Keratinocyte (primary cell): ENCODE measurements around the gene CXCL8. TPM values are rescaled to one million over a fixed set of nuclear protein-coding genes. Genes with fewer than 3 reads are reported as not detected.

Source experiments
- DNase-seq: peaks from one replicate; pipeline ENCODE4 v3.0.0-alpha.2; 2011; ENCODE audit warnings: low read depth, missing footprints, low spot score
- FAIRE-seq: peaks from 2 replicates; lab custom pipeline; 2011; peaks lifted over from hg19 to GRCh38; lab: Jason Lieb, UNC
- H2AFZ ChIP-seq: 2 replicates; pipeline ENCODE4 v1.6.0; 2012; ENCODE audit warnings: low read length, control low read depth, inconsistent platforms; ENCODE audit not compliant: control insufficient read depth
- H3K27ac ChIP-seq: 2 replicates; pipeline ENCODE4 v1.5.1; 2011; ENCODE audit warnings: low read length; ENCODE audit not compliant: control insufficient read depth, insufficient read depth
- H3K27me3 ChIP-seq: 3 replicates; pipeline ENCODE4 v1.6.0; 2011; ENCODE audit warnings: low read length; ENCODE audit not compliant: control insufficient read depth, insufficient read depth; ENCODE audit errors: extremely low read depth
- H3K36me3 ChIP-seq, 2 experiments: 2 replicates in 1 of 2; 3 replicates in 1 of 2; pipeline ENCODE4 v1.5.1; 2011; ENCODE audit warnings: low read length in 2 of 2, mild to moderate bottlenecking in 1 of 2; ENCODE audit not compliant: control insufficient read depth in 2 of 2, insufficient read depth in 2 of 2; ENCODE audit errors: extremely low read depth in 1 of 2
- H3K4me1 ChIP-seq: 3 replicates; pipeline ENCODE4 v1.5.1; 2011; ENCODE audit warnings: low read length; ENCODE audit not compliant: control insufficient read depth, insufficient read depth; ENCODE audit errors: extremely low read depth
- H3K4me2 ChIP-seq: 3 replicates; pipeline ENCODE4 v1.6.0; 2011; ENCODE audit warnings: low read depth, low read length; ENCODE audit not compliant: control insufficient read depth, insufficient read depth; ENCODE audit errors: extremely low read depth
- H3K4me3 ChIP-seq, 3 experiments: fragments of 200-600 bp in 1 of 3; sonication (generic) in 1 of 3; 2 replicates in 2 of 3; 3 replicates in 1 of 3; pipeline ENCODE4 v1.5.1; 2011 to 2016; ENCODE audit warnings: low read length in 3 of 3, mild to moderate bottlenecking in 3 of 3, control low read depth in 2 of 3, inconsistent platforms in 1 of 3, low read depth in 1 of 3, mixed read lengths in 1 of 3, mixed run types in 1 of 3, moderate library complexity in 1 of 3; ENCODE audit not compliant: control insufficient read depth in 2 of 3, insufficient read depth in 2 of 3; ENCODE audit errors: extremely low read depth in 1 of 3
- H3K79me2 ChIP-seq: 2 replicates; pipeline ENCODE4 v1.6.0; 2012; ENCODE audit warnings: low read length; ENCODE audit not compliant: control insufficient read depth, insufficient read depth
- H3K9ac ChIP-seq: 3 replicates; pipeline ENCODE4 v1.6.0; 2011; ENCODE audit warnings: low read length; ENCODE audit not compliant: control insufficient read depth, insufficient read depth; ENCODE audit errors: extremely low read depth
- H3K9me1 ChIP-seq: 3 replicates; pipeline ENCODE4 v1.6.0; 2011; ENCODE audit warnings: low read length; ENCODE audit not compliant: control insufficient read depth, insufficient read depth; ENCODE audit errors: extremely low read depth
- H3K9me3 ChIP-seq: 2 replicates; pipeline ENCODE4 v1.5.1; 2012; ENCODE audit warnings: low read depth, low read length; ENCODE audit not compliant: control insufficient read depth
- H4K20me1 ChIP-seq: 3 replicates; pipeline ENCODE4 v1.6.0; 2011; ENCODE audit warnings: low read length; ENCODE audit not compliant: control insufficient read depth, insufficient read depth; ENCODE audit errors: extremely low read depth
- EZH2 ChIP-seq: IDR thresholded peaks from one replicate; pipeline ENCODE4 v1.6.1; 2012; ENCODE audit warnings: inconsistent platforms, mild to moderate bottlenecking, low read length, moderate library complexity
- dilution Hi-C: fragments of 300-500 bp; cut with MboI; formaldehyde crosslinking; loops from one replicate; pipeline ENCODE4 v1.7.0; 2020; ENCODE audit warnings: low sequenced_read_pairs; ENCODE audit not compliant: extremely low pct_ligation_motif_present
- polyA plus RNA-seq, 5 experiments: library from polyadenylated mRNA; depleted of rRNA in 3 of 5; stranded (reverse) in 3 of 5; stranded (forward) in 1 of 5; unstranded in 1 of 5; fragments of >200 nt; gene quantifications; 1 replicate in 1 of 5; 2 replicates in 3 of 5; 3 replicates in 1 of 5; pipeline versions ENCODE4 v1.2.1 to v1.2.3, GENCODE V29; 2011 to 2012; ENCODE audit warnings: missing spikeins in 2 of 5, low read depth in 1 of 5, low replicate concordance in 1 of 5
- TF ChIP-seq, protein P1 (sequence below), 3 experiments: IDR thresholded peaks in 1 of 3; conservative IDR thresholded peaks in 1 of 3; optimal IDR thresholded peaks in 1 of 3; 2 replicates in 2 of 3; 3 replicates in 1 of 3; pipeline versions ENCODE3 to v1.5.1; 2011; ENCODE audit warnings: low read length in 3 of 3, mild to moderate bottlenecking in 3 of 3, moderate library complexity in 2 of 3, control low read depth in 1 of 3, inconsistent platforms in 1 of 3; ENCODE audit not compliant: insufficient read depth in 2 of 3; ENCODE audit errors: extremely low read depth in 1 of 3

The CXCL8 gene
- polyA plus RNA-seq, 1 donor (not counting 4 experiments of a cell fraction or from before 2014, with no cell fraction given) = 65.4 TPM

DNA sequence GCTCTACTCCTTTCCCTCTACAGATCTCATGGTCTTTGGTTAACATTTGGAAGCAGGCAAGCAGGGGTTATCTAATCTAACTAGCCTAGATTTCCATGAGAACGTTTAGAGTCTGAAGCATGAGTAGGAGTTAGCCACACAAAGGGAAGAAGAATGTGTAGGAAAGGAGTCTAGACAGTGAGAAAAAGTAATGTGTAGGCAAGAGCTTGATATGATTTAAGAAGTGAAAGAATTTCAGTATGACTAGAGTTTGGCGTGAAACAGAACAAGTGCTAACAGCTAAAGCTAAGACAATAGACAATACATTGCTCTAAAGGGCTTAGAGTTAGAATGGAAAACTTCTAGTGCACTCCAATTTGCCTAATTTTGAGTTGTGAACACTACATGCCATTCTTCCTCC, 10.8 kb downstream of the CXCL8 start:
- no peak overlapping the region for H2AFZ ChIP-seq
- no peak overlapping the region for H3K4me3 ChIP-seq
- TF ChIP-seq, protein P1, sequence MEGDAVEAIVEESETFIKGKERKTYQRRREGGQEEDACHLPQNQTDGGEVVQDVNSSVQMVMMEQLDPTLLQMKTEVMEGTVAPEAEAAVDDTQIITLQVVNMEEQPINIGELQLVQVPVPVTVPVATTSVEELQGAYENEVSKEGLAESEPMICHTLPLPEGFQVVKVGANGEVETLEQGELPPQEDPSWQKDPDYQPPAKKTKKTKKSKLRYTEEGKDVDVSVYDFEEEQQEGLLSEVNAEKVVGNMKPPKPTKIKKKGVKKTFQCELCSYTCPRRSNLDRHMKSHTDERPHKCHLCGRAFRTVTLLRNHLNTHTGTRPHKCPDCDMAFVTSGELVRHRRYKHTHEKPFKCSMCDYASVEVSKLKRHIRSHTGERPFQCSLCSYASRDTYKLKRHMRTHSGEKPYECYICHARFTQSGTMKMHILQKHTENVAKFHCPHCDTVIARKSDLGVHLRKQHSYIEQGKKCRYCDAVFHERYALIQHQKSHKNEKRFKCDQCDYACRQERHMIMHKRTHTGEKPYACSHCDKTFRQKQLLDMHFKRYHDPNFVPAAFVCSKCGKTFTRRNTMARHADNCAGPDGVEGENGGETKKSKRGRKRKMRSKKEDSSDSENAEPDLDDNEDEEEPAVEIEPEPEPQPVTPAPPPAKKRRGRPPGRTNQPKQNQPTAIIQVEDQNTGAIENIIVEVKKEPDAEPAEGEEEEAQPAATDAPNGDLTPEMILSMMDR (optimal IDR thresholded peaks at IDR 0.05 in 1 of 3, IDR thresholded peaks at IDR 0.05 in 1 of 3, conservative IDR thresholded peaks at IDR 0.05 in 1 of 3; ENCODE audit: extremely low read depth in 1 of 3, insufficient read depth in 2 of 3, low read length in 3 of 3) = no peak
- no peak for TF ChIP-seq EZH2
- H3K9ac ChIP-seq = no peak overlapping the region
- no peaks in the 10 kb centered on the region for H3K9me1 ChIP-seq
- no peaks in the 10 kb centered on the region for H3K27me3 ChIP-seq
- no peaks in the 10 kb centered on the region for H4K20me1 ChIP-seq
- DNase-seq = no peak
- H3K79me2 ChIP-seq = no peaks in the 10 kb centered on the region
- no peaks in the 10 kb centered on the region for H3K36me3 ChIP-seq
- H3K4me2 ChIP-seq = no peak overlapping the region
- FAIRE-seq = no peak
- no peaks in the 10 kb centered on the region for H3K4me1 ChIP-seq
- no peaks in the 10 kb centered on the region for H3K9me3 ChIP-seq
- dilution Hi-C loops = no loop called here
- no peak overlapping the region for H3K27ac ChIP-seq

DNA sequence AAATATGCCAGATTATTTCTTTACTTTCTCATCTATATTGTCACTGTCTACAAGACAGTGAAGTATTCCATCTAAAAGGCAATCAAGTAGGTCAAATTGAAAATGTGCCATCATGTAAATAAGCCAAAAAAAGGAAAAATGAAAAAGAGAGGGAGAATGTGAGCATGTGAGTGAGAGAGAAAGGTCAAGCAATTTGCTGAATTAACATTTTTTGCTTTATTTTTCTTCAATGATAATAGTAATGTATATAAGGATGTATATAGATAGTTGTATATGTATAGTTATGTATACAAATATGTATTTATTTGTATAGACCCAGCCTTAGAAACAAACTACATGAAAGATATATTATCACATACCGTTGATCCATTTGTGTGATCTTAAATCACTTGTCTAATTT, 11.5 kb downstream of the CXCL8 start:
- H2AFZ ChIP-seq = no peak overlapping the region
- FAIRE-seq (no peak), DNase-seq (no peak)
- no peak overlapping the region for H3K4me2 ChIP-seq
- H3K27me3 ChIP-seq = no peaks in the 10 kb centered on the region
- no peak overlapping the region for H3K9ac ChIP-seq
- H3K36me3 ChIP-seq = no peaks in the 10 kb centered on the region
- no peaks in the 10 kb centered on the region for H3K9me1 ChIP-seq
- no peak overlapping the region for H3K27ac ChIP-seq
- H3K4me1 ChIP-seq = no peaks in the 10 kb centered on the region
- H4K20me1 ChIP-seq = no peaks in the 10 kb centered on the region
- dilution Hi-C loops = no loop called here
- no peak overlapping the region for H3K4me3 ChIP-seq
- no peaks in the 10 kb centered on the region for H3K9me3 ChIP-seq
- H3K79me2 ChIP-seq = no peaks in the 10 kb centered on the region
- TF ChIP-seq, protein P1 (optimal IDR thresholded peaks at IDR 0.05 in 1 of 3, IDR thresholded peaks at IDR 0.05 in 1 of 3, conservative IDR thresholded peaks at IDR 0.05 in 1 of 3; ENCODE audit: extremely low read depth in 1 of 3, insufficient read depth in 2 of 3, low read length in 3 of 3) = no peak
- TF ChIP-seq EZH2 = no peak
